ENCODE measurements around the gene PTCD1.
A peak's percentile ranks its signal among the peaks of the same experiment; 100 is the strongest.

Gene PTCD1

GRCh38 chr7:99369767-99370391, 68.7 kb downstream of the PTCD1 start:
- H3K4me3 Mint-ChIP-seq, result no peak overlapping the region
- peaks cover 25% of the 10 kb centered on the region for H3K36me3 Mint-ChIP-seq
- no peaks in the 10 kb centered on the region for H3K27me3 Mint-ChIP-seq
- H3K9me3 Mint-ChIP-seq, result no peaks in the 10 kb centered on the region
- peaks cover 39% of the 10 kb centered on the region for H3K4me1 Mint-ChIP-seq
- CTCF ChIA-PET, result interaction anchor here (1.1 to 1.7 kb wide), 2 partner anchors 17 to 24 kb away, joined by 3 to 8 read pairs; no protein-coding TSS in a partner anchor
- peak overlapping the region; percentile 65 for H3K27ac Mint-ChIP-seq
- DNase-seq, result no peak

GRCh38 chr7:99368750-99369389, 69.7 kb downstream of the PTCD1 start:
- H3K27me3 Mint-ChIP-seq, result no peaks in the 10 kb centered on the region
- no peak overlapping the region for H3K27ac Mint-ChIP-seq
- DNase-seq, result no peak
- H3K9me3 Mint-ChIP-seq, result no peaks in the 10 kb centered on the region
- CTCF ChIA-PET, result interaction anchor here (1.2 kb wide), 1 partner anchor 9 kb away, joined by 4 read pairs; no protein-coding TSS in a partner anchor
- peaks cover 39% of the 10 kb centered on the region for H3K4me1 Mint-ChIP-seq
- H3K4me3 Mint-ChIP-seq, result no peak overlapping the region
- H3K36me3 Mint-ChIP-seq, result peaks cover 30% of the 10 kb centered on the region

Data from activated naive CD4-positive, alpha-beta T cell treated with anti-CD3 and anti-CD28 coated beads, Interleukin-2, amount 10 ng/mL, durations not matched to agents 7 days and 5 days (primary cell).